Keratinocyte (primary cell): ENCODE measurements around the gene GPR158.

Source experiments
- EZH2 ChIP-seq: IDR thresholded peaks from one replicate; pipeline ENCODE4 v1.6.1; 2012; ENCODE audit warnings: inconsistent platforms, mild to moderate bottlenecking, low read length, moderate library complexity
- TF ChIP-seq, protein P1 (sequence below), 3 experiments: IDR thresholded peaks in 1 of 3; conservative IDR thresholded peaks in 1 of 3; optimal IDR thresholded peaks in 1 of 3; 2 replicates in 2 of 3; 3 replicates in 1 of 3; pipeline versions ENCODE3 to v1.5.1; 2011; ENCODE audit warnings: low read length in 3 of 3, mild to moderate bottlenecking in 3 of 3, moderate library complexity in 2 of 3, control low read depth in 1 of 3, inconsistent platforms in 1 of 3; ENCODE audit not compliant: insufficient read depth in 2 of 3; ENCODE audit errors: extremely low read depth in 1 of 3

- TF ChIP-seq, protein P1, sequence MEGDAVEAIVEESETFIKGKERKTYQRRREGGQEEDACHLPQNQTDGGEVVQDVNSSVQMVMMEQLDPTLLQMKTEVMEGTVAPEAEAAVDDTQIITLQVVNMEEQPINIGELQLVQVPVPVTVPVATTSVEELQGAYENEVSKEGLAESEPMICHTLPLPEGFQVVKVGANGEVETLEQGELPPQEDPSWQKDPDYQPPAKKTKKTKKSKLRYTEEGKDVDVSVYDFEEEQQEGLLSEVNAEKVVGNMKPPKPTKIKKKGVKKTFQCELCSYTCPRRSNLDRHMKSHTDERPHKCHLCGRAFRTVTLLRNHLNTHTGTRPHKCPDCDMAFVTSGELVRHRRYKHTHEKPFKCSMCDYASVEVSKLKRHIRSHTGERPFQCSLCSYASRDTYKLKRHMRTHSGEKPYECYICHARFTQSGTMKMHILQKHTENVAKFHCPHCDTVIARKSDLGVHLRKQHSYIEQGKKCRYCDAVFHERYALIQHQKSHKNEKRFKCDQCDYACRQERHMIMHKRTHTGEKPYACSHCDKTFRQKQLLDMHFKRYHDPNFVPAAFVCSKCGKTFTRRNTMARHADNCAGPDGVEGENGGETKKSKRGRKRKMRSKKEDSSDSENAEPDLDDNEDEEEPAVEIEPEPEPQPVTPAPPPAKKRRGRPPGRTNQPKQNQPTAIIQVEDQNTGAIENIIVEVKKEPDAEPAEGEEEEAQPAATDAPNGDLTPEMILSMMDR (optimal IDR thresholded peaks at IDR 0.05 in 1 of 3, IDR thresholded peaks at IDR 0.05 in 1 of 3, conservative IDR thresholded peaks at IDR 0.05 in 1 of 3; ENCODE audit: extremely low read depth in 1 of 3, insufficient read depth in 2 of 3, low read length in 3 of 3): no peak
- TF ChIP-seq EZH2: no peak
These were observed 387.0 kb downstream of the GPR158 start for GRCh38 chr10:25561758-25562157.
